ENCODE data around the gene MAP4K2. TPM values are rescaled to one million over a fixed set of nuclear protein-coding genes. Genes with fewer than 3 reads are reported as not detected.

MAP4K2 gene
- total RNA-seq, 1 experiment from 2014 or later: 10.4 TPM

DNA sequence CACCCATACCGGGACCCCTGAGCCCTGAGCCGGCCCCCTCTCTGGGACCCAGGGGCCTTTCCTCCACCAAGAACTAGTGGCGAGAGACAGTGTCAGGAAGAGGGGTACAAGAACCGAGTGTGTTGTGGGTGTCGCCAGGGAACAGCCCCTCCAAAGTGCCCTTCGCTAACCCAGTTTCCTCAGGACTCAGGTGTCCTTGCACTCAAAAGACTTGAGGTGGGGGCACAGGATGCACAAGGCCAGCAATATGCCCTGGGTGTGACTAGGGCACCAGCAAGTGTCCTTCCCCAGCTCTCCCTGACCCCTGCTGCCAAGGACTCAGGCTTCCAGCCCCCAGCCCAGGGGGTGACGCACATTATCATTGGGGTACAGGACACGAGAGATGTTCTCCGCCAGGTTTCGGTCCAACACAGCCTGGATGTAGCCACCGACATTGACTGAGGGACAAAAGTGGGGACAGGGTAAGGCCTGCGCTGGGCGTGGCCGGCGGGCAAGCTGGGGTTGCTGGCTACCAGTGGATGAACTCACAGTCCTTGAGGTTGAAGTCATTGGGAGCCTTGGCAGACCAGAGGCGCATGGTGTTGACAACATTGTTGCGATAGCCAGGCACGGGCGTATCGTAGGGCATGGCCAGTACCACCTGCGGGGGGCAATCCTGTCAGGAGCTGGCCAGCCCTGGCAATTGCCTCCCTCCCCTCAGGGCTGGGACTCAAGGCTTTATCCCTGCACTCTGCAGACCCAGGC is 47.9 kb downstream of the MAP4K2 start:
- DNase-seq (ENCODE audit: low read depth): no peak

GRCh38 chr11:64754124-64754918 is 48.7 kb downstream of the MAP4K2 start:
- no peak for DNase-seq (ENCODE audit: low read depth)

DNA sequence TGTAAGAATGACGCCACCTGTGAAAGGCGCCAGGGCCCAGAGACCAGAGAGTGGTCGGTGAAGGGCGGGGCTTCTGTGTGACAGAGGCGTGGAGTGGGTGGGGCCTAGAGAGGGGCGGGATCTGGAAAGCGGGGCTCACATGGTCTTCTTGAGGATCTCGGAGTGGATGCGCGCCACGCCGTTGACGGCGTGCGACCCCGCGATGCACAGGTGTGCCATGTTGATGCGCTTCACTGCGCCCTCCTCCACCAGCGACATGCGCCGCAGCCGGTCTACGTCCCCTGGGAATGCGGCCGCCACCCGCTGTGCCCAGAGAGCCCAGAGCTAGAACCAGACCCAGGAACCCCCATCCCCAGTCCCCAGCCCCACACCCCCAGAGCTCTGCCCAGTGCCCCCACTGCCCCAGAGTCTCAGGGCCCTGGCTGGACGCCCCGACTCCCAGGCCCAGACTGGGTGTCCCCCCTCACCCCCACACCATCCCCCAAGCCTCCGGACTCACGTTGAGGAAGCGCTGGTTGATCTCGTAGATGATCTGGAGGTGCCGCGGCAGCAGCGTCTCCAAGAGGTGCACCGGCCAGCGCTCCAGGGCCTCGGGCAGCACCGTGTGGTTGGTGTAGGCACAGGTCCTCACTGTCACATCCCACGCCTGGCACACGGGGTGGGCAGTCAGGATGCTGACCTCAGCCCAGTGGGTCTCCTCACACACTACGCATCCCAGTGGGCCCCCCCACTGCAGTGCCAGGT is 49.5 kb downstream of the MAP4K2 start:
- no peak for DNase-seq (ENCODE audit: low read depth)

DNA sequence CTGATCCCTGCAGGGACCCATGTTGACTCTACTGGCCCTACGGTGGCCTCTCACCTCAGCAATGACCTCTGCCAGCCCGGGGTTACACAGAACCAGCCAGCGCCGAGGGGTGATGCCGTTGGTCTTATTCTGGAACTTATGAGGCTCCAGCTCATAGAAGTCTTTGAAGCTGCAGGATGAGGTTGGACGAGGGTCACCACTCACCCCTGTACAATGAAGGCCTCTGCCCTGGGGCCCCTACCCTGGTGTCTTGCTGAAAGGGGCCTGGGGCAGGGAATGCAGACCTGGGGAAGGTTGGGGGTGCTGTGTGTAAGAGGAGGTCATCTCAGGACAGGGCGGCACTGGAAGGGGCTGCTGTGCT is 50.0 kb downstream of the MAP4K2 start:
- no peak for DNase-seq (ENCODE audit: low read depth)

DNA sequence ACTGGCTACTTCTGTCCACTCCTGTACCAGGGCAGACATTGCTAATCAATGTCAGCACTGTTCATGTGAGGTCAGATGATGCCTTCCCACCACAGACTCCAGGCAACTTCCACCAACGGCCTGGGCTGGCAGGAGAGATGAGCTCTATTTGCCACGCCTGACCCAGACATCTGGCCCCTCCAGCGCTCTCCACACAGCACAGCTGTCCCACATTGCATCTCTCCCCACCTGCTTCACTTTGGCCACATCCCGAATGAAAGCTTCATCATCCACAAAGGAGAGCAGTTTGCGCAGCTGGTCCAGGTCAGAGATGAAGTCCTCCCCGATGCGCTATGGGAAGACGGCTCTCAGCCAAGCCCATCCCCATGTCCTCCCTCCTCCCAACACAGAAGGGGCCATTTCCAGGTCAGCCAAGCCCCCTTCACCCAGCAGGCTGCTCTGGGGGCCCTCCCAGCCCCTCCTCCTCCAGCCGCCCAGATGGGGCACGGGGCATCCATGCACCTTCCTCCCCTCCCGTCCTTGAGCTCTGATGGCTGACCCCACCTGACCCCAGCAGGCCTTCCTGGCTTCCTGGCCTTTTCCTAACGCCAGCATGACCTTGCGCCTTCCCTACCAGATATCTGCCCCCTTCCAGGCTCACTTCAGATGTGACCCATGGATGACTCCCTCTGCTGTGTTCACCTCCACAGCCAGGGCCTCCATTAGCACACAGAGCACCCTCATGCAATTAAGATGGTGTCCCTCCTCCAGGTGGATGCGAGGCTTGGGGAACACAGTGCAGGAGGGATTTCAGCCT is 50.6 kb downstream of the MAP4K2 start:
- DNase-seq (ENCODE audit: low read depth): no peak

DNA sequence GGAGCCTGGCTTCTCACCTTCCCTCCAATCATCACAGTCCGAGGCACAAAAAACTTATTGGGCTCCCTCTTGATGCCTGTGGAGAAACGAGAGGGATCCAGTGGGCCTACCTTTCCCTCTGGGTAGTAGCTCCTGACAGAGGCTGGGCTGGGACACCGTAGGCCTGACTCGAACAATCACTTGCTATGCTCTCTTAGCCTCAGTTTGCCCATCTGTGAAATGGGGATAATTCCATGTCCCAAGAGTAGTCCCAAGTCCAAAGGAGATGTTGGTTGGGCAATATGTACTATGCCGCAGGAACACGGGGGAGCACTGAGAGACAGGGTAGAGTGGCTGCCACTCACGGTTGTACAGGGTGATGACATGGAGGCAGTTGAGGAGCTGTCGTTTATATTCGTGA is 51.4 kb downstream of the MAP4K2 start:
- no peak for DNase-seq (ENCODE audit: low read depth)

DNA sequence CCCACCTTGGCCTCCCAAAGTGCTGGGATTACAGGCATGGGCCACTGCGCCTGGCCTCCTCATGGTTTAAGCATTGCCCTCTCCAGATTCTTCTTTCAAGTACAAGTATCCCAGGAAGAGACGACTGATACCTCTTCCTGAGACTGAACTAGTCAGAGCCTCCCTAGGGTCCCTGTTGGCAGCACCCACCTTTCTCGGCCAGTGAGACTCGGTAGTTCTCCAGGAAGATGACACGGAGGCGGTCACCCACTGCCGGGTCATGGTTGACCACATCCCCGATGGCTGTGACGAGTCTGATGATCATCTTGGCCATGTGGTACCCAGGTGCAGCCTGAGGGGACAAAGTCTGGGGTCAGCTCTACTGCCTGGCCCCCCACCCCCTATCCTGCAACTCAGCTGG is 51.9 kb downstream of the MAP4K2 start:
- DNase-seq (ENCODE audit: low read depth): no peak

GRCh38 chr11:64750361-64751054 is 52.5 kb downstream of the MAP4K2 start:
- no peak for DNase-seq (ENCODE audit: low read depth)

- DNase-seq (ENCODE audit: low read depth): no peak
Observed at GRCh38 chr11:64747961-64748665, 54.9 kb downstream of the MAP4K2 start.

GRCh38 chr11:64746486-64746885 is 56.5 kb downstream of the MAP4K2 start:
- no peak for DNase-seq (ENCODE audit: low read depth)

DNA sequence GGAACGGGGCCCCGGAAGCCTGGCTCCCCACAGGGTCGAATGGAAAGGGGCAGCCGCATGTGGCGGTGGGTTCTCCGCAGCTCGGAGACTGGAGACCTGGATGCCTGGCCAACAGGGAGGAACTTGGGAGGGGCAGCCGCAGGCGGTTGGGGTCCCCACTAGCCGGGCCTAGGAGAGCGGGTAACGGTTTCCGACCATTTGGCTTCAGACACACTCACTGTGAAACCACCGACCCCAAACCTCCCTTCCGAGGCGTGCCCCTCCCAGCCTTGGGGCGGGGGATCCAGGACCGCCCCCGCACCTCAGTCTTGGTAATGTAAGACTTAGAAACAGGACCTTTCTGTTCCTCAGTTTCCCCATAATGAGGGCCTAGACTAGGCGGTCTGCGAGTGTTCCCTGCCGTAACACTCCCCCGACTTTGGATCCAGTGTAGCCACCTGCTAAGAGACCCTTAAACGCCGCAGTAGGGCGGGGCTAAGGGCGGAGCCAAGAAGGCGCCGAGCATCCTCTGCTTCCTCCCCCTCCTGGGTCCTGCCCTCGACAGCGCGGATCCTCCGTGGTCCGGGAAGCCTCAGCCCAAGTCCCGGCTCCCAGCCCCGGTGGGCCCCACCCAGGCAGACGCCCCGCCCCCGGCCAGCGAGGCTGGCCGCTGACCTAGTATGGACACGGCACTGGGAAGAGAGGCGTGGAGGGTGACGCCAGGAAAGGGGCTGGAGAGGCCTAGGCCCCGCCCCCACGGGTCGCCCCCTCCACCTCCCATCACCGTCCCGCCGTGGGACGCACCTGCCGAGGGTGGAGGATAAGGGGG is 57.3 kb downstream of the MAP4K2 start:
- DNase-seq (ENCODE audit: low read depth): peak; percentile 62

- no peak for DNase-seq (ENCODE audit: low read depth)
Observed at GRCh38 chr11:64745189-64745520, 57.9 kb downstream of the MAP4K2 start.

DNA sequence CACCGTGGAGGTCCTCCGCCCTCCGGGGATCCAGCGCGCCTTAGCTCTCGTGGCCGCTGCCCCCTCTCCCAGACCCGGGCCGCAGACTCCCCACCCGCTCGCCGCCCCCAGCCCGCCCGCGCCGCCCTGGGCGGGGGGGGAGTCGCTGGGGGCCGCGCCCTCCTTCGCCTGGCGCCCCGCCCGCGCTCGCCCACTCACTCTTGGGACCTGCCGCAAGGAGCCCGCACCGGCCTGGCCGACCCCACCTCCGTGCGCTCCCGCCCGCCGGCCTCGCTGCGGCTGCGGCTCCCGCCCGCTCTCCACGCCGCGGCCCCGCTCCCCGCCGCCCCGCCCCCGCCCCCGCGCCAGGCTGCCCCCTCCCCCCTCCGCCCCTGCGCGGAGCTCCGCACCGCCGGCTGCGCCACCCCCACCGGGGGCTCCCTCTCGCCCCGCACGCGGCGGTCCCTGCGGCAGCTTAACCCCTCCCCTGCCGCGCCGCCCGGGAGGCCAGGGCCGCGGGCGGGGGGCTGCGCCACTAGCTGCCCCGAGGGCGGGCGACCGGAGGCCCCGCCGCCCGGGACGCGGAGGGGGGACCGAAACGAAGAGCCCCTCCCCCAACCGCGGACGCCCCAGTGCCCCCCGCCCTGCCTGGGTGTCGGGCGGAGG is 58.3 kb downstream of the MAP4K2 start:
- DNase-seq (ENCODE audit: low read depth): no peak

DNA sequence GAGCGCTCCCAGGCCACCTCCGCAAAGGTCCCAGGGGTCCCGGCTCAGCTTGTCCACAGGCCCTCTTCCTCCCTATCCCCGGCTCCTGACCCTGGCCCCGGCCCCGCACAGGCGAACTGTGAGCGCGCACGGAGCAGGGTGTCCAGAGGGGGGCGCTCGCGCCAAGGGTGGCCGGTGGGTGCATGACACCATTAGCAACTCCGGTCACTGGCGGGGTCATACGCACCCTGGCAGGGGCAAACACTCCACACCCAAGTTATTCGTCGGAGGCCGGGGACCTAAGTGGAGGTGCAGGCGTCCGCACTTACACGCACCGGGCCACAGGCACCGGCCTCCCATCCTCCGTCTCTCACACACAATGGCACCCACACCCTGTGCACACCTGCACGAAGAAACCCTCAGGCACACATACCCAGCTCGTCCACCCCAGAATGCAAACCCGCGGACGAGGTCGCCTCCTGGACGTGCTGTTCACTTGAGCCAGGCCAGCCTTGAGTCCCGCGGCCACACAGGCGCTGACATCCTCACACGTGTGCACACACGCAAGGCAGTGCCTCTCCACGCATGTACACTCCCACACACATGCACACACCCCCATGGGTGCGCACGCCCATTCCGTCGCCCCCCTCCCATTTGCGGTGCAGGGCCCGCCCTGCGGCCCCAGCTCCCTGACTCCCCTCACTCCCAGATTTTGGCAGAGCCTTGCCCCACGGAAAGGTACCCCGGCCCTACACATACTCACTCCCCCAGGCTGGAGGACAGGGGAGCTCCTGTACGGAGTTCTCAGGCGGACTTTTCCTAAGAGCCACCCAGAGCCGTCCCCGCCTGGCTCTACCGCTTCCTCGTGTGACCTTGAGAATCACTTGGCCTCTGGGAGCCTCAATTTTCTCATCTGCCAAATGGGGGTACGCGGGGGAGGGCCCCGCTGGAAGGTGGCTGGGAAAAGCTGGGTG is 59.1 kb downstream of the MAP4K2 start, which contains the start of gene RASGRP2:
RASGRP2 (minus strand) TSS at position 552 of the 953 bp plus-strand sequence. CDS start 1,276 bp downstream, outside the sequence.
- peak; percentile 48 for DNase-seq (ENCODE audit: low read depth)

- DNase-seq (ENCODE audit: low read depth): peak; percentile 58
Observed at GRCh38 chr11:64742889-64743590, 60.0 kb downstream of the MAP4K2 start.

DNA sequence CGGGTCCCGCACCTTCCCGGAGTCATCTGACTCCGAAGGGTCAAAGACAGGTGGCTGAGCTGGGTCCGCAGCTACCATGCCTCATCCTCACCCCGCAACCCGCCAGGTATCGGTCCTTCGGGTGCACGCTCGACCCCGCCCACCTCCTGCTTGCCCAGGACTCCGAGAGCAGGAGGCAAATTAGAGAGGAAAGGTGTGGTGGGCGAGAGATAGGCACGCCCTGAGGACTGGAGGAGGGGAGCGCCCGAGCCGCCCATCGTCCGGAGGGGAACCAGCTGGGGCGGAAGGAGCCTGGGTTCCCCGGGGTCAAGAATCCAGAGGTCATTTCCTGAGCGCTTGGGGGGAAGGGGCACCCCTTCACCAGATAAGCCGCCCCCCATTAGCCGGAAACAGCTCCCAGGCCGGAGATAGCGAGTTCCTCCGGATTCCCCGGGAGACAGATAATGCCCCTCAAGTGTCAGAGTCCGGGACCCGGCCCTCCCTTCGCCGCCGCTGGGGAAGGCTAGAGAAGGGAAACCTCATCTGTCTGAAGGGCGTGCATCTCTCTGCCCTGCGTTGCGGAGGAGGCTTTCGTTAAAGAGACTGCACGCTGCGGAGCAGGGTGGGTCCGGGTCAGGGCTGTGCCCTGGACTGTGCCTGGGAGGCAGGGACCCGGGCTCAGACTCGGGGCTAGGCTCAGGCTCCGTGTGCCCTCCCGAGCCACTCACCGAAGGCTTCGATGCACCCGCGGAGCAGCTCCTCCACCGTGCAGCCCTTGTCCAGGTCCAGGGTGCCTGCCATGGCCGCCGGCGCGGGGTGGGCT is 60.7 kb downstream of the MAP4K2 start:
- peak; percentile 36 for DNase-seq (ENCODE audit: low read depth)
